HepG2 (cell line): Measurements from ENCODE around the gene CNPPD1. TPM values are rescaled to one million over a fixed set of nuclear protein-coding genes. Genes with fewer than 3 reads are reported as not detected.

Experiments
- E2F5 ChIP-seq: sonication (generic); formaldehyde crosslinking; conservative IDR thresholded peaks from 2 replicates; pipeline ENCODE4 v1.4.0; 2020; ENCODE audit warnings: missing genetic modification reagents
- FOSL1 ChIP-seq: sonication (generic); formaldehyde crosslinking; IDR thresholded peaks from 2 replicates; pipeline ENCODE4 v1.9.0; 2021; ENCODE audit warnings: missing genetic modification reagents, borderline replicate concordance
- HIC2 ChIP-seq: sonication (generic); formaldehyde crosslinking; IDR thresholded peaks from 2 replicates; pipeline ENCODE4 v1.9.0; 2022; ENCODE audit warnings: low read depth, missing genetic modification reagents
- RNF2 ChIP-seq: fragments of 450-650 bp; conservative IDR thresholded peaks from 2 replicates; pipeline ENCODE4 v1.6.1; 2016; ENCODE audit warnings: low read depth
- SCMH1 ChIP-seq: sonication (generic); formaldehyde crosslinking; IDR thresholded peaks from 2 replicates; pipeline ENCODE4 v1.9.0; 2021; ENCODE audit warnings: missing genetic modification reagents, mild to moderate bottlenecking, borderline replicate concordance
- ZBTB34 ChIP-seq: sonication (generic); formaldehyde crosslinking; IDR thresholded peaks from 2 replicates; pipeline ENCODE4 v1.8.0; 2022; ENCODE audit warnings: mild to moderate bottlenecking, missing genetic modification reagents
- ZNF616 ChIP-seq: sonication (generic); formaldehyde crosslinking; IDR thresholded peaks from 2 replicates; pipeline ENCODE4 v1.5.0; 2020; ENCODE audit warnings: low read depth, mild to moderate bottlenecking, missing genetic modification reagents
- ZNF841 ChIP-seq: sonication (generic); formaldehyde crosslinking; IDR thresholded peaks from 2 replicates; pipeline ENCODE4 v1.8.1; 2023; ENCODE audit warnings: missing genetic modification reagents, borderline replicate concordance
- ZSCAN21 ChIP-seq: sonication (generic); formaldehyde crosslinking; IDR thresholded peaks from 2 replicates; pipeline ENCODE4 v1.8.0; 2022; ENCODE audit warnings: mild to moderate bottlenecking, missing genetic modification reagents, moderate library complexity, borderline replicate concordance
- polyA plus RNA-seq, 8 experiments: library from polyadenylated mRNA; depleted of rRNA in 3 of 8; stranded (reverse) in 7 of 8; unstranded in 1 of 8; fragments of >200 nt; fragmentation: Illumina TruSeq in 4 of 8; extraction: Trizol in 4 of 8; gene quantifications; 2 replicates each; pipeline versions ENCODE4 v1.2.1 to v1.2.3, GENCODE V29; 2011 to 2016; ENCODE audit warnings: low read depth in 4 of 8, missing spikeins in 1 of 8, mixed read lengths in 1 of 8; ENCODE audit not compliant: insufficient read depth in 1 of 8
- total RNA-seq, 5 experiments: library from RNA; depleted of rRNA; stranded (reverse); fragments of >200 nt; fragmentation: Illumina TruSeq; extraction: Trizol; gene quantifications; 2 replicates each; pipeline ENCODE4 v1.2.3, GENCODE V29; 2016; ENCODE audit warnings: low read depth in 1 of 5
- TF ChIP-seq, protein P1 (sequence below): sonication (generic); formaldehyde crosslinking; IDR thresholded peaks from 2 replicates; pipeline ENCODE4 v1.5.1; 2020; ENCODE audit warnings: mild to moderate bottlenecking, missing genetic modification reagents, moderate library complexity
- TF ChIP-seq, protein P2 (sequence below): sonication (generic); formaldehyde crosslinking; IDR thresholded peaks from 2 replicates; pipeline ENCODE4 v1.4.0; 2020; ENCODE audit warnings: mild to moderate bottlenecking, missing genetic modification reagents
- TF ChIP-seq, protein P3 (sequence below): sonication (generic); formaldehyde crosslinking; IDR thresholded peaks from 2 replicates; pipeline ENCODE4 v1.8.0; 2022; ENCODE audit warnings: mild to moderate bottlenecking, missing genetic modification reagents, moderate library complexity

Gene CNPPD1
- total and polyA plus RNA-seq, 2 of the 13 experiments (the other 11 are each of a cell fraction or from before 2014, with no cell fraction given): 35.5 to 49.4 TPM

- TF ChIP-seq ZNF616 (CRISPR knock-in tag) (peak; percentile 15; the same call in 1 of the 2 replicates), ZSCAN21 (CRISPR knock-in tag) (0 out of 2 replicates have a peak, but pooled peaks have one; percentile 12), E2F5 (no peak), FOSL1 (CRISPR knock-in tag) (no peak), RNF2 (no peak), HIC2 (no peak), ZBTB34 (no peak), ZNF841 (no peak), SCMH1 (CRISPR knock-in tag) (no peak)
- TF ChIP-seq, protein P1, sequence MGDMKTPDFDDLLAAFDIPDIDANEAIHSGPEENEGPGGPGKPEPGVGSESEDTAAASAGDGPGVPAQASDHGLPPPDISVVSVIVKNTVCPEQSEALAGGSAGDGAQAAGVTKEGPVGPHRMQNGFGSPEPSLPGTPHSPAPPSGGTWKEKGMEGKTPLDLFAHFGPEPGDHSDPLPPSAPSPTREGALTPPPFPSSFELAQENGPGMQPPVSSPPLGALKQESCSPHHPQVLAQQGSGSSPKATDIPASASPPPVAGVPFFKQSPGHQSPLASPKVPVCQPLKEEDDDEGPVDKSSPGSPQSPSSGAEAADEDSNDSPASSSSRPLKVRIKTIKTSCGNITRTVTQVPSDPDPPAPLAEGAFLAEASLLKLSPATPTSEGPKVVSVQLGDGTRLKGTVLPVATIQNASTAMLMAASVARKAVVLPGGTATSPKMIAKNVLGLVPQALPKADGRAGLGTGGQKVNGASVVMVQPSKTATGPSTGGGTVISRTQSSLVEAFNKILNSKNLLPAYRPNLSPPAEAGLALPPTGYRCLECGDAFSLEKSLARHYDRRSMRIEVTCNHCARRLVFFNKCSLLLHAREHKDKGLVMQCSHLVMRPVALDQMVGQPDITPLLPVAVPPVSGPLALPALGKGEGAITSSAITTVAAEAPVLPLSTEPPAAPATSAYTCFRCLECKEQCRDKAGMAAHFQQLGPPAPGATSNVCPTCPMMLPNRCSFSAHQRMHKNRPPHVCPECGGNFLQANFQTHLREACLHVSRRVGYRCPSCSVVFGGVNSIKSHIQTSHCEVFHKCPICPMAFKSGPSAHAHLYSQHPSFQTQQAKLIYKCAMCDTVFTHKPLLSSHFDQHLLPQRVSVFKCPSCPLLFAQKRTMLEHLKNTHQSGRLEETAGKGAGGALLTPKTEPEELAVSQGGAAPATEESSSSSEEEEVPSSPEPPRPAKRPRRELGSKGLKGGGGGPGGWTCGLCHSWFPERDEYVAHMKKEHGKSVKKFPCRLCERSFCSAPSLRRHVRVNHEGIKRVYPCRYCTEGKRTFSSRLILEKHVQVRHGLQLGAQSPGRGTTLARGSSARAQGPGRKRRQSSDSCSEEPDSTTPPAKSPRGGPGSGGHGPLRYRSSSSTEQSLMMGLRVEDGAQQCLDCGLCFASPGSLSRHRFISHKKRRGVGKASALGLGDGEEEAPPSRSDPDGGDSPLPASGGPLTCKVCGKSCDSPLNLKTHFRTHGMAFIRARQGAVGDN (CRISPR knock-in tag): peak; percentile 16; the same call in 1 of the 2 replicates
- TF ChIP-seq, protein P2, sequence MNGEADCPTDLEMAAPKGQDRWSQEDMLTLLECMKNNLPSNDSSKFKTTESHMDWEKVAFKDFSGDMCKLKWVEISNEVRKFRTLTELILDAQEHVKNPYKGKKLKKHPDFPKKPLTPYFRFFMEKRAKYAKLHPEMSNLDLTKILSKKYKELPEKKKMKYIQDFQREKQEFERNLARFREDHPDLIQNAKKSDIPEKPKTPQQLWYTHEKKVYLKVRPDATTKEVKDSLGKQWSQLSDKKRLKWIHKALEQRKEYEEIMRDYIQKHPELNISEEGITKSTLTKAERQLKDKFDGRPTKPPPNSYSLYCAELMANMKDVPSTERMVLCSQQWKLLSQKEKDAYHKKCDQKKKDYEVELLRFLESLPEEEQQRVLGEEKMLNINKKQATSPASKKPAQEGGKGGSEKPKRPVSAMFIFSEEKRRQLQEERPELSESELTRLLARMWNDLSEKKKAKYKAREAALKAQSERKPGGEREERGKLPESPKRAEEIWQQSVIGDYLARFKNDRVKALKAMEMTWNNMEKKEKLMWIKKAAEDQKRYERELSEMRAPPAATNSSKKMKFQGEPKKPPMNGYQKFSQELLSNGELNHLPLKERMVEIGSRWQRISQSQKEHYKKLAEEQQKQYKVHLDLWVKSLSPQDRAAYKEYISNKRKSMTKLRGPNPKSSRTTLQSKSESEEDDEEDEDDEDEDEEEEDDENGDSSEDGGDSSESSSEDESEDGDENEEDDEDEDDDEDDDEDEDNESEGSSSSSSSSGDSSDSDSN: peak; percentile 50; the same call in 1 of the 2 replicates
- TF ChIP-seq, protein P3, sequence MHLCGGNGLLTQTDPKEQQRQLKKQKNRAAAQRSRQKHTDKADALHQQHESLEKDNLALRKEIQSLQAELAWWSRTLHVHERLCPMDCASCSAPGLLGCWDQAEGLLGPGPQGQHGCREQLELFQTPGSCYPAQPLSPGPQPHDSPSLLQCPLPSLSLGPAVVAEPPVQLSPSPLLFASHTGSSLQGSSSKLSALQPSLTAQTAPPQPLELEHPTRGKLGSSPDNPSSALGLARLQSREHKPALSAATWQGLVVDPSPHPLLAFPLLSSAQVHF (CRISPR knock-in tag): no peak
- TF ChIP-seq, all 625 proteins: peak for 45
Measured at GRCh38 chr2:219178377-219179175, 1.9 kb upstream of the CNPPD1 start (continued).
